WI38 (cell line): ENCODE measurements around the gene CFAP92.

Source experiments
- H3K4me3 ChIP-seq: 2 replicates; pipeline ENCODE4 v1.5.1; 2011; ENCODE audit warnings: low read depth, mild to moderate bottlenecking, control low read depth, low read length
- TF ChIP-seq, protein P1 (sequence below): IDR thresholded peaks from 2 replicates; pipeline ENCODE4 v1.5.1; 2012; ENCODE audit warnings: low read depth, mild to moderate bottlenecking, control low read depth, low read length

Gene CFAP92

DNA sequence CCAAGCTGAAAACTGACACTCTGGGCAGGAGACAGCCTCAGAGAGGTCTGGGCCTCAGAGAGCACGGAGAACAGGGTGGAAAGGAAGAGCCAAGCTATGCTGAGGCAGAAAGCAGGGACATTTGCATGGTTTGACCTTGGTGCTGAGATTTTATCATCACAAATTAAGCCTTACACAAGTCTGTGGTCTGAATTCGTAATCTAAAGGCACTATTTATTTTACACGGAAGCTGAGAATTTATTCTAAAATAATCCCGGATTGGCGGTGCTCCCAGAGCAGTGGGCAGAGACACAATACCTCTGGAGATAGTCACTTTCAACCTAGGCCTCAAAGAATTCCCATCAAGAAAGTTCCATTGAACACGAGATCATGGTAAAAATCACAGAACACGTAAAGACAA lies 47.5 kb downstream of the CFAP92 start:
- TF ChIP-seq, protein P1, sequence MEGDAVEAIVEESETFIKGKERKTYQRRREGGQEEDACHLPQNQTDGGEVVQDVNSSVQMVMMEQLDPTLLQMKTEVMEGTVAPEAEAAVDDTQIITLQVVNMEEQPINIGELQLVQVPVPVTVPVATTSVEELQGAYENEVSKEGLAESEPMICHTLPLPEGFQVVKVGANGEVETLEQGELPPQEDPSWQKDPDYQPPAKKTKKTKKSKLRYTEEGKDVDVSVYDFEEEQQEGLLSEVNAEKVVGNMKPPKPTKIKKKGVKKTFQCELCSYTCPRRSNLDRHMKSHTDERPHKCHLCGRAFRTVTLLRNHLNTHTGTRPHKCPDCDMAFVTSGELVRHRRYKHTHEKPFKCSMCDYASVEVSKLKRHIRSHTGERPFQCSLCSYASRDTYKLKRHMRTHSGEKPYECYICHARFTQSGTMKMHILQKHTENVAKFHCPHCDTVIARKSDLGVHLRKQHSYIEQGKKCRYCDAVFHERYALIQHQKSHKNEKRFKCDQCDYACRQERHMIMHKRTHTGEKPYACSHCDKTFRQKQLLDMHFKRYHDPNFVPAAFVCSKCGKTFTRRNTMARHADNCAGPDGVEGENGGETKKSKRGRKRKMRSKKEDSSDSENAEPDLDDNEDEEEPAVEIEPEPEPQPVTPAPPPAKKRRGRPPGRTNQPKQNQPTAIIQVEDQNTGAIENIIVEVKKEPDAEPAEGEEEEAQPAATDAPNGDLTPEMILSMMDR, result no peak
- no peak overlapping the region for H3K4me3 ChIP-seq

DNA sequence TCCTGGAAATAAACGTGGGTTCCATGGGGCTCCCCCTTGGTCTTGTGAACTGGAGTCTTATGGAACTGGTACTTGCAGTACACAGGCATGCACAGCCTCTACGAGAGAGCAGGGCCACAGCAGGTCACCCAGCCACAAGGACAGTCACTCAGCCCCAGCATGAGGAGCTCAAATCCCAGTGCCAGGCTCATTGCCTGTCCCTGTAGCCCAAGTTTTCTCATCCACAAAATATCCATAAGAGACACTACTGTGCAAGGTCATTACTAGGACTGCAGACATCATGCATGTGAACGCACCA lies 48.0 kb downstream of the CFAP92 start:
- TF ChIP-seq, protein P1, result no peak
- H3K4me3 ChIP-seq, result no peak overlapping the region

DNA sequence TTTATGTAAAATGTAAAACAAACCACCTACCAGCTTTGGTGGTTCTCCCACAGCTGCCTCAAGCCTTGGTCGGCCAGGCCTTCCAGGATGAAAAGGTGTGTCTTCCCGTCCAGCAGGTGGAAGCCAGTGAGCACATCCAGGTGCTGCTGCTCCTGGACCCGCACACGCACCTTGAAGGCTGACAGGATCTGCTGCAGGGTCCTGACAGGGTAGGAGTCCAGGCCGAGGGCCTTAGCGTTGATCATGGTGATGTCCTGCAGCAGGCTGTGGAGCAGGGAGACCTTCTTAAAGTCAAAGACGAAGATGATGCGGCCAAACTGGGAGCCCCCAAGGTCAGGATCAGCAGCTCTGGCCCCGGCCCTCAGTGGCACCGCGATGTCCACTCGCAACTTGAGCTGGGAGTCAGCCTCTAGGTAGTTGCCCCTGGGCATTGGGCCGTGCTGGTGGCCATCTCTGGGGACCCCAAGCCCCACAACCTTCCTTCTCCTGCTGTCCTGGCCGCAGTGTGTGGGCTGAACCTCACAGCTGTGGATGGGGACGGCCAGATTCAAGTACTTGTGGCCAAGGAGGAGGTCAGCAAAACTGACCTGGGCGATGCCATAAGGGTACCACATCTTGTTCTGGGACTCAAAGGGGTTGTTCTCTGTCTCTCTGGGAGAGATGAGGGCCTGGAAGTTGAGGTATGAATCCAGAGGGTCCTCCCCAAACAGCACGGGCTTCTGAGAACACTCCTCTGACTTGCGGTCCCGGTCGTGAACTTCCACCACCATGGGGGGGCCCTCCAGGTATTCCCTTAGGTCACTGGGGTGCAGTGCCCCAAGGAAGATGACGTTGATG lies 48.6 kb downstream of the CFAP92 start:
- TF ChIP-seq, protein P1, result no peak

DNA sequence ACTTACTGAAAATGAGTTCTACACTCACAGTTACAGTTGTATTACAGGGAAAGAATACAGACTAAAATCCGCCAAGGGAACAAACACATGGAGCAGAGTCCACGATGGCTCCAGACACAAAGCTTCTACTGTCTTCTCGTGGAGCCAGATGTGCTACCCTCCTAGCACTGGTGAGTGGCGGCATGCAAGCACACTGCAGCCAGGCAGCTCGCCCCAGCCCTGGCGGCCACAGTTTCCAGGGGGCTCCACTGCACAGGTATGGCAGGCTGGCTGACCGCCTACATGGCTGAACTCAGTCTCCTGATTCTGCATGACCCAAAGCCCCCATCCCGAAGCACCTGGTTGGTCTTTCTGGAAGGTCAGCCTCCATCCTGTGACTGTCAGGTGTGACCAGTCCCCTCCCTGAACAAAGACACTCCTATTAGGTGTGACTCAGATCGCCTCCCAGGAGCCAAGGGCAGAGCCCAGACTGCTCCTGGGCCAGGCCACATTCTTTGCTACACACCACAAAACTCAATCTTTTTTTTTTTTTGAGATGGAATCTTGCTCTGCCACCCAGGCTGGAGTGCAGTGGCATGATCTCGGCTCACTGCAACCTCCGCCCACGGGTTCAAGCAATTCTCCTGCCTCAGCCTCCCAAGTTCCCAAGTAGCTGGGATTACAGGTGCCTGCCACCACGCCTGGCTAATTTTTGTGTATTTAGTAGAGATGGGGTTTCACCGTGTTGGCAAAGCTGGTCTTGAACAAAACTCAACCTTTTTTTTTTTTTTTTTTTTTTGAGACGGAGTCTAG lies 51.5 kb downstream of the CFAP92 start:
- TF ChIP-seq, protein P1, result no peak
- no peak overlapping the region for H3K4me3 ChIP-seq

More for the DNA sequence above, 48.6 kb downstream of the CFAP92 start:
- H3K4me3 ChIP-seq, result no peak overlapping the region

DNA sequence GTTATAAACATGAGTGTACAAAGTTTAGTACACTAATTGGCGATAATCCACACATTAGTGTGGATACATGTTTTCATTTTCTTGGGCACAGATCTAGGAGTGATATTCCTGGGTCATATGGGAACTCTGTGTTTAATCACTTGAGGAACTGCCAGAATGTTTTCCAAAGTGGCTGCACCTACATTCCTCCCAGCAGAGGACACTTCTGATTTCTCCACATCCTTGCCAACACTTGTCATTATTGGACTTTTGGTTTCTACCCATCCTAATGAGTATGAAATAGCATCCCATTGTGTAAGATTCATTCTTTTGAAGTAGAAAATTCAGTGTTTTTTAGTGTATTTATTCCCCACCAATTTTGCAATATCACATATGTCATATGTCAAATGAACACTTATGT lies 53.6 kb downstream of the CFAP92 start:
- TF ChIP-seq, protein P1, result no peak
- no peak overlapping the region for H3K4me3 ChIP-seq

DNA sequence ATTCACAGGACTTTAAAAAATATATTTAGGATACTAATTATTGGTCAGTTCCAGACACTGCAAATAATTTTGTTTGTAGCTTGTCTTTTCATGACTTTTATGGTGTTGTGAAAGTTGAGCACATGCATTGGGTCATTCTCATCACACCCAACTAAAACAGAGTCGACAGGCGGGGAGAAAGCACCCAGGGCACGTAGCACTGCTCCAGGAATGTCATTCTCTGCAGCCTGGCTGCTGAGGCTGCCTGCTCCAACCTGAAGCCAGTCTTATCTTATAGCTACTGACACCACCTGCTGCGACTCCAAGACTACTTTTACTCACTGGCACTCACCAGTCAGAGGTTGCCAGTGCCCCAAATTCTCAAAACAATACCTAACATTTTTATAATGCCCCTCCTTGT lies 57.5 kb downstream of the CFAP92 start:
- TF ChIP-seq, protein P1, result no peak
- H3K4me3 ChIP-seq, result no peak overlapping the region

DNA sequence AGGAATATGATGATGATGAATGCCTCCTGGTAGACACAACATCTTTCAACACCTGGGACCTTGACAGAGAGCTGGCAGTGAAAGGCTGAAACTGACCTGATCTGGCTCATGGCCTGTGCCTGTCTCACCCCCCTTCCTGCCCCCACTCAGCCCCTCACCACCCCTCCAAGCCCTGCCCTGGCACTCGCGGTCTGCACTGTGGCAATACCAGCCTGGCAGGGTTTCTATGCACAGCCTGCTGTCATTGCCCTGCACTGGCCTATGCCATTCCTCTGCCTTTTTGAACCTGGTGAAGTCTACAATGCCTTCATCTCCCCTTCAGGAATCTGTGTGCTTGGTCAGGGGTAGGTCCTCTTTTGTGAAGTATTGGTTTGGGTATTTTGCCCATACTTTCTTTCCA lies 58.0 kb downstream of the CFAP92 start:
- TF ChIP-seq, protein P1, result no peak

More for the DNA sequence above, 58.0 kb downstream of the CFAP92 start:
- H3K4me3 ChIP-seq, result no peak overlapping the region
